WTC11 (cell line): ENCODE results near the gene IL10RA. TPM values are rescaled to one million over a fixed set of nuclear protein-coding genes. Genes with fewer than 3 reads are reported as not detected.
A peak's percentile ranks its signal among the peaks of the same experiment; 100 is the strongest.

Experiments used
- ATAC-seq: fragments of 200-7000 bp; cut with Tn5 transposase; 2 replicates; pipeline ENCODE4 v1.10.0; 2021; ENCODE audit warnings: mild to moderate bottlenecking, moderate library complexity
- CTCF ChIA-PET: fragments of 300-600 bp; sonication (Branson Sonifier 250); formaldehyde crosslinking; loops from one replicate; lab custom pipeline; 2021; ENCODE audit warnings: antibody characterized with exemption; lab: Charles Lee
- POLR2A ChIA-PET: fragments of 350-600 bp; sonication (Branson Sonifier 250); formaldehyde crosslinking; loops from one replicate; lab custom pipeline; 2021; ENCODE audit warnings: antibody characterized with exemption; lab: Charles Lee
- DNase-seq: peaks from one replicate; pipeline ENCODE4 v3.0.0; 2021; ENCODE audit warnings: low spot score
- H3K27ac Mint-ChIP-seq: 2 replicates; pipeline ENCODE4 v1.8.0; 2021; ENCODE audit warnings: mixed read lengths
- H3K27me3 Mint-ChIP-seq: 2 replicates; pipeline ENCODE4 v1.8.0; 2021; ENCODE audit warnings: low read depth, mild to moderate bottlenecking, moderate library complexity, mixed read lengths
- H3K36me3 Mint-ChIP-seq: 2 replicates; pipeline ENCODE4 v1.8.0; 2021; ENCODE audit warnings: mixed read lengths
- H3K4me1 Mint-ChIP-seq: 2 replicates; pipeline ENCODE4 v1.8.0; 2022; ENCODE audit warnings: mixed read lengths
- H3K4me3 Mint-ChIP-seq: 2 replicates; pipeline ENCODE4 v1.8.0; 2021; ENCODE audit warnings: mild to moderate bottlenecking, moderate library complexity, mixed read lengths
- H3K9me3 Mint-ChIP-seq: 2 replicates; pipeline ENCODE4 v1.8.0; 2021; ENCODE audit warnings: mixed read lengths
- CREB1 ChIP-seq: sonication (generic); formaldehyde crosslinking; IDR thresholded peaks from 2 replicates; pipeline ENCODE4 v1.8.0; 2023; ENCODE audit warnings: mild to moderate bottlenecking, missing genetic modification reagents
- ESRRA ChIP-seq: sonication (generic); formaldehyde crosslinking; IDR thresholded peaks from 2 replicates; pipeline ENCODE4 v1.8.1; 2022; ENCODE audit warnings: mild to moderate bottlenecking, missing genetic modification reagents, borderline replicate concordance
- FOXK1 ChIP-seq: sonication (generic); formaldehyde crosslinking; IDR thresholded peaks from 2 replicates; pipeline ENCODE4 v1.8.0; 2022; ENCODE audit warnings: mild to moderate bottlenecking, moderate library complexity, missing genetic modification reagents
- GRHL2 ChIP-seq: fragments of 250-450 bp; sonication (Bioruptor Pico); IDR thresholded peaks from 2 replicates; pipeline ENCODE4 v1.8.0; 2022; ENCODE audit warnings: mild to moderate bottlenecking, moderate library complexity; ENCODE audit not compliant: insufficient replicate concordance, severe bottlenecking
- HMGA2 ChIP-seq: fragments of 250-450 bp; sonication (Bioruptor Pico); IDR thresholded peaks from 2 replicates; pipeline ENCODE4 v1.4.0; 2021; ENCODE audit warnings: mild to moderate bottlenecking, moderate library complexity
- NFE2L1 ChIP-seq: sonication (generic); formaldehyde crosslinking; IDR thresholded peaks from 2 replicates; pipeline ENCODE4 v1.8.1; 2023; ENCODE audit warnings: missing genetic modification reagents
- NR1H2 ChIP-seq: sonication (generic); formaldehyde crosslinking; IDR thresholded peaks from 2 replicates; pipeline ENCODE4 v1.9.0; 2021; ENCODE audit warnings: mild to moderate bottlenecking, moderate library complexity, missing genetic modification reagents
- RELA ChIP-seq: sonication (generic); formaldehyde crosslinking; IDR thresholded peaks from 2 replicates; pipeline ENCODE4 v1.8.1; 2022; ENCODE audit warnings: missing genetic modification reagents, mild to moderate bottlenecking, borderline replicate concordance
- SOX15 ChIP-seq: fragments of 250-450 bp; sonication (Bioruptor Pico); IDR thresholded peaks from 2 replicates; pipeline ENCODE4 v1.9.0; 2021; ENCODE audit warnings: mild to moderate bottlenecking
- TP53 ChIP-seq: sonication (generic); formaldehyde crosslinking; IDR thresholded peaks from 2 replicates; pipeline ENCODE4 v1.8.1; 2023; ENCODE audit warnings: mild to moderate bottlenecking, missing genetic modification reagents
- ZNF138 ChIP-seq: sonication (generic); formaldehyde crosslinking; conservative IDR thresholded peaks from 2 replicates; pipeline ENCODE4 v1.8.1; 2022; ENCODE audit warnings: mild to moderate bottlenecking, moderate library complexity, missing genetic modification reagents
- total RNA-seq: library from RNA; stranded (reverse); gene quantifications from 3 replicates; pipeline ENCODE4 v1.2.3, GENCODE V29; 2021
- TF ChIP-seq, protein P1 (sequence below): sonication (generic); formaldehyde crosslinking; conservative IDR thresholded peaks from 2 replicates; pipeline ENCODE4 v1.8.1; 2022; ENCODE audit warnings: mild to moderate bottlenecking, missing genetic modification reagents
- TF ChIP-seq, protein P2 (sequence below): sonication (generic); formaldehyde crosslinking; IDR thresholded peaks from 2 replicates; pipeline ENCODE4 v1.8.0; 2022; ENCODE audit warnings: mild to moderate bottlenecking, missing genetic modification reagents
- TF ChIP-seq, protein P3 (sequence below): fragments of 250-450 bp; sonication (Bioruptor Pico); IDR thresholded peaks from 2 replicates; pipeline ENCODE4 v1.8.0; 2021; ENCODE audit warnings: mild to moderate bottlenecking
- TF ChIP-seq, protein P4 (sequence below): sonication (generic); formaldehyde crosslinking; IDR thresholded peaks from 2 replicates; pipeline ENCODE4 v1.8.1; 2022; ENCODE audit warnings: low read depth, mild to moderate bottlenecking, moderate library complexity, missing genetic modification reagents, borderline replicate concordance
- TF ChIP-seq, protein P5 (sequence below): sonication (generic); formaldehyde crosslinking; IDR thresholded peaks from 2 replicates; pipeline ENCODE4 v1.8.0; 2022; ENCODE audit warnings: mild to moderate bottlenecking, missing genetic modification reagents
- TF ChIP-seq, protein P6 (sequence below): sonication (generic); formaldehyde crosslinking; IDR thresholded peaks from 2 replicates; pipeline ENCODE4 v1.8.1; 2022; ENCODE audit warnings: missing genetic modification reagents, borderline replicate concordance

IL10RA gene
- total RNA-seq, 1 experiment from 2014 or later, result 0.74 TPM

DNA sequence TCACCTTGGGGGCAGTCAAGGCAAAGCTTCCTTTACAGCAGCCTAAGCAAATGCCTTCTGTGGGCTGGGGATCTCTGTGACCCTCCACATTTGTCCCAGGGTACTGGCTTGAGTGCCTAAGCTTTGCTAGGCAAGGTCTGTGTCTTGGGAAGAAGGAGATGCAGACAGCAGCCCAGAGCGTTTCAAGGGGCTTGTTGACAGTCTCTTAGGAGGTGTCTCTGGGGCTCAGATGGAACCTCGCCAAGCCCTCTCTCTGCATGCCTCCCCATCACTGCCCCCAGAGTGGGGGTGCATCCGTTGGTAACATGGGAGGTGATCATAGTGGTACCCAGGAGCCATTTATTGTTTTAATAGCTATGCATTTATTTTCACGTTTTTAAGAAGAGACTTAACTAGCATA, 61.6 kb downstream of the IL10RA start:
- TF ChIP-seq, protein P1, sequence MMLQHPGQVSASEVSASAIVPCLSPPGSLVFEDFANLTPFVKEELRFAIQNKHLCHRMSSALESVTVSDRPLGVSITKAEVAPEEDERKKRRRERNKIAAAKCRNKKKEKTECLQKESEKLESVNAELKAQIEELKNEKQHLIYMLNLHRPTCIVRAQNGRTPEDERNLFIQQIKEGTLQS (CRISPR knock-in tag), result no peak
- TF ChIP-seq, protein P2, sequence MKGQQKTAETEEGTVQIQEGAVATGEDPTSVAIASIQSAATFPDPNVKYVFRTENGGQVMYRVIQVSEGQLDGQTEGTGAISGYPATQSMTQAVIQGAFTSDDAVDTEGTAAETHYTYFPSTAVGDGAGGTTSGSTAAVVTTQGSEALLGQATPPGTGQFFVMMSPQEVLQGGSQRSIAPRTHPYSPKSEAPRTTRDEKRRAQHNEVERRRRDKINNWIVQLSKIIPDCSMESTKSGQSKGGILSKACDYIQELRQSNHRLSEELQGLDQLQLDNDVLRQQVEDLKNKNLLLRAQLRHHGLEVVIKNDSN (CRISPR knock-in tag), result no peak
- TF ChIP-seq, protein P3, sequence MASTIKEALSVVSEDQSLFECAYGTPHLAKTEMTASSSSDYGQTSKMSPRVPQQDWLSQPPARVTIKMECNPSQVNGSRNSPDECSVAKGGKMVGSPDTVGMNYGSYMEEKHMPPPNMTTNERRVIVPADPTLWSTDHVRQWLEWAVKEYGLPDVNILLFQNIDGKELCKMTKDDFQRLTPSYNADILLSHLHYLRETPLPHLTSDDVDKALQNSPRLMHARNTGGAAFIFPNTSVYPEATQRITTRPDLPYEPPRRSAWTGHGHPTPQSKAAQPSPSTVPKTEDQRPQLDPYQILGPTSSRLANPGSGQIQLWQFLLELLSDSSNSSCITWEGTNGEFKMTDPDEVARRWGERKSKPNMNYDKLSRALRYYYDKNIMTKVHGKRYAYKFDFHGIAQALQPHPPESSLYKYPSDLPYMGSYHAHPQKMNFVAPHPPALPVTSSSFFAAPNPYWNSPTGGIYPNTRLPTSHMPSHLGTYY (CRISPR knock-in tag), result no peak
- TF ChIP-seq, protein P4, sequence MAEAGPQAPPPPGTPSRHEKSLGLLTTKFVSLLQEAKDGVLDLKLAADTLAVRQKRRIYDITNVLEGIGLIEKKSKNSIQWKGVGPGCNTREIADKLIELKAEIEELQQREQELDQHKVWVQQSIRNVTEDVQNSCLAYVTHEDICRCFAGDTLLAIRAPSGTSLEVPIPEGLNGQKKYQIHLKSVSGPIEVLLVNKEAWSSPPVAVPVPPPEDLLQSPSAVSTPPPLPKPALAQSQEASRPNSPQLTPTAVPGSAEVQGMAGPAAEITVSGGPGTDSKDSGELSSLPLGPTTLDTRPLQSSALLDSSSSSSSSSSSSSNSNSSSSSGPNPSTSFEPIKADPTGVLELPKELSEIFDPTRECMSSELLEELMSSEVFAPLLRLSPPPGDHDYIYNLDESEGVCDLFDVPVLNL (CRISPR knock-in tag), result no peak
- TF ChIP-seq GRHL2 (CRISPR knock-in tag) (no peak), NR1H2 (CRISPR knock-in tag) (no peak), HMGA2 (CRISPR knock-in tag) (no peak), SOX15 (CRISPR knock-in tag) (no peak), FOXK1 (no peak), RELA (CRISPR knock-in tag) (no peak), ESRRA (CRISPR knock-in tag) (no peak), TP53 (no peak), NFE2L1 (CRISPR knock-in tag) (no peak), CREB1 (CRISPR knock-in tag) (no peak)
- TF ChIP-seq, protein P5, sequence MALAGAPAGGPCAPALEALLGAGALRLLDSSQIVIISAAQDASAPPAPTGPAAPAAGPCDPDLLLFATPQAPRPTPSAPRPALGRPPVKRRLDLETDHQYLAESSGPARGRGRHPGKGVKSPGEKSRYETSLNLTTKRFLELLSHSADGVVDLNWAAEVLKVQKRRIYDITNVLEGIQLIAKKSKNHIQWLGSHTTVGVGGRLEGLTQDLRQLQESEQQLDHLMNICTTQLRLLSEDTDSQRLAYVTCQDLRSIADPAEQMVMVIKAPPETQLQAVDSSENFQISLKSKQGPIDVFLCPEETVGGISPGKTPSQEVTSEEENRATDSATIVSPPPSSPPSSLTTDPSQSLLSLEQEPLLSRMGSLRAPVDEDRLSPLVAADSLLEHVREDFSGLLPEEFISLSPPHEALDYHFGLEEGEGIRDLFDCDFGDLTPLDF (CRISPR knock-in tag), result no peak
- Mint-ChIP-seq H3K4me3 (no peak overlapping the region), H3K9me3 (no peaks in the 10 kb centered on the region), H3K36me3 (no peaks in the 10 kb centered on the region), H3K27ac (no peak overlapping the region), H3K4me1 (0 out of 2 replicates have a peak, but pooled peaks cover 3% of the 10 kb centered on the region), H3K27me3 (no peaks in the 10 kb centered on the region)
- CTCF ChIA-PET, result interaction anchor here (1.1 to 1.8 kb wide), 2 partner anchors 10 to 240 kb away, joined by 3 to 4 read pairs; no protein-coding TSS in a partner anchor
- DNase-seq (no peak), ATAC-seq (no peak)
- POLR2A ChIA-PET, result no interaction called here

DNA sequence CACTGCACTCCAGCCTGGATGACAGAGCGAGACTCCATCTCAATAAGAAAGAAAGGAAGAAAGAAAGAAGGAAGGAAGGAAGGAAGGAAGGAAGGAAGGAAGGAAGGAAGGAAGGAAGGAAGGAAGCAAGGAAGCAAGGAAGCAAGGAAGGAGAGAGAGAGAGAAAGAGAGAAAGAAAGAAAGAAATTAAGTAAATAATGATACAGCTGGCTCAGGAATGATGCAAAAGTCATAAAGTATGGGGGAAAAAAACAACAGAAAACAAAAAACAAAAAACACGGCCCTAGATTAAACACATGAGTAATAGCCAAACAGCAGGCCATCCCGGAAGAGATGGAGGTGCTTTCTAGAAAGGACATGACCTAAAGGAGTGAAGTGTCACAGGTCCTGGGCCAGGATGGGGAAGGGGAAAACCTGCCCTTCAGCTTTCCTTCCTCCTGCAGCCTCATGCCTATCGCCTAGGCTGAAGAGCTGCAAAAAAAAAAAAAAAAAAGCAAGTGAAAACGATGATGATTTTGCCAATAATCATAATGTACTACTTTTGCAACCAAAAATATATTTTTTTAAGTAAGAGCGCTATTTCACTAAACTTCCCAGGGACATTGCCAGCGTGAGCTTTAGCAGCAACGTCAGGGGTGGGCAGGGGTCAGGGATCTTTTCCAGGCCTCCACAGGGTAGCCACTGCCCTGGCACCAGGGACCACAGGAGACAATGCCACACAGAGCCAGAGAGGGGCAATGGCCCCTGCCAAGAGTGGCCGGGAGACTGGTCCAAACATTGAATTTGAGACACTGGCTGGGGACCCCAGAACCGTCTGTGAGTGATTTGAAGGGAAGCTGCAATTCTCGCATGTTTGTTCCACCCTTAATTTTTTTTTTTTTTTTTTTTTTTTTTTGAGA, 62.5 kb downstream of the IL10RA start:
- no peak for ATAC-seq
- CTCF ChIA-PET, result interaction anchor here (0.6 to 1.4 kb wide), 7 partner anchors 70 to 546 kb away, joined by 3 to 4 read pairs (median 3); no protein-coding TSS in a partner anchor

More for the DNA sequence above, 62.5 kb downstream of the IL10RA start:
- POLR2A ChIA-PET, result interaction anchor here (0.6 to 0.7 kb wide), 2 partner anchors 96 to 133 kb away, joined by 3 to 5 read pairs; no protein-coding TSS in a partner anchor
- Mint-ChIP-seq H3K27me3 (no peaks in the 10 kb centered on the region), H3K36me3 (no peaks in the 10 kb centered on the region), H3K4me3 (no peak overlapping the region), H3K27ac (no peak overlapping the region), H3K9me3 (no peaks in the 10 kb centered on the region), H3K4me1 (peaks cover 3% of the 10 kb centered on the region; the same call in 1 of the 2 replicates)
- DNase-seq, result no peak
- no peak for TF ChIP-seq GRHL2 (CRISPR knock-in tag)
- TF ChIP-seq, protein P6, sequence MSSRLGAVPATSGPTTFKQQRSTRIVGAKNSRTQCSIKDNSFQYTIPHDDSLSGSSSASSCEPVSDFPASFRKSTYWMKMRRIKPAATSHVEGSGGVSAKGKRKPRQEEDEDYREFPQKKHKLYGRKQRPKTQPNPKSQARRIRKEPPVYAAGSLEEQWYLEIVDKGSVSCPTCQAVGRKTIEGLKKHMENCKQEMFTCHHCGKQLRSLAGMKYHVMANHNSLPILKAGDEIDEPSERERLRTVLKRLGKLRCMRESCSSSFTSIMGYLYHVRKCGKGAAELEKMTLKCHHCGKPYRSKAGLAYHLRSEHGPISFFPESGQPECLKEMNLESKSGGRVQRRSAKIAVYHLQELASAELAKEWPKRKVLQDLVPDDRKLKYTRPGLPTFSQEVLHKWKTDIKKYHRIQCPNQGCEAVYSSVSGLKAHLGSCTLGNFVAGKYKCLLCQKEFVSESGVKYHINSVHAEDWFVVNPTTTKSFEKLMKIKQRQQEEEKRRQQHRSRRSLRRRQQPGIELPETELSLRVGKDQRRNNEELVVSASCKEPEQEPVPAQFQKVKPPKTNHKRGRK (CRISPR knock-in tag), result 0 out of 2 replicates have a peak, but pooled peaks have one; percentile 23
- no peak for TF ChIP-seq ZNF138 (CRISPR knock-in tag)
- TF ChIP-seq, protein P3 (CRISPR knock-in tag), result no peak
